Stimulated activated memory B cell treated with anti-CD40 and anti-IgM and Interleukin-4, amounts not matched to agents 10 μg/mL and 1 μg/mL and 100 μg/mL, for 72 hours (primary cell): ENCODE measurements around the gene CDK5RAP2.

ENCODE experiments used
- ATAC-seq: fragments of 150-1000 bp; cut with Tn5 transposase; 2 replicates; pipeline ENCODE4 v1.10.0; 2021
- H3K27ac Mint-ChIP-seq: one replicate; pipeline ENCODE4 v1.8.0; 2022; ENCODE audit warnings: mild to moderate bottlenecking, mixed read lengths
- H3K27me3 Mint-ChIP-seq: one replicate; pipeline ENCODE4 v1.8.0; 2022; ENCODE audit warnings: mixed read lengths
- H3K36me3 Mint-ChIP-seq: one replicate; pipeline ENCODE4 v1.8.0; 2022; ENCODE audit warnings: mixed read lengths
- H3K4me1 Mint-ChIP-seq: one replicate; pipeline ENCODE4 v1.8.0; 2022; ENCODE audit warnings: mixed read lengths
- H3K4me3 Mint-ChIP-seq: one replicate; pipeline ENCODE4 v1.8.0; 2022; ENCODE audit warnings: mild to moderate bottlenecking, moderate library complexity, mixed read lengths
- H3K9me3 Mint-ChIP-seq: one replicate; pipeline ENCODE4 v1.8.0; 2022; ENCODE audit warnings: mixed read lengths

CDK5RAP2 gene

DNA sequence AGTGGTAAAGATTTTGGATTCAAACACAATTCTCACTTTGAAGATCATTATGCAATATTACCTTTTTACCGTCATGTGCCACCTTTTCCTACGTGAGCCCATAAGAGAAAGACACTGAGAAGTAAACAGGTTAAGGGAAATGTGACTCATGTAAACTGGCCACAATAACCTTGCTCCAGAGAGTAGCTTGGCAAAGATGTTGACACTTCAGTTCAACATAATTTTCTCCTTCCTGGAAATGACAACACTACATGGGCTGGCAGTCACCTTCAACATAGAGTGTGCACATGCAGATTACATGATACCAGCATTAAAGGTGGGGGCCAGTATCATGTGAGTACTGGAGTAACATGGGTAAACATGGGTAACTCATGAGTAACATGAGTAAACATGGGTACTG is 141.9 kb downstream of the CDK5RAP2 start:
- H3K9me3 Mint-ChIP-seq = no peaks in the 10 kb centered on the region
- H3K27ac Mint-ChIP-seq = no peak overlapping the region
- H3K27me3 Mint-ChIP-seq = no peaks in the 10 kb centered on the region
- peaks cover 60% of the 10 kb centered on the region for H3K36me3 Mint-ChIP-seq
- peaks cover 8% of the 10 kb centered on the region for H3K4me1 Mint-ChIP-seq
- no peak for ATAC-seq
- H3K4me3 Mint-ChIP-seq = no peak overlapping the region

DNA sequence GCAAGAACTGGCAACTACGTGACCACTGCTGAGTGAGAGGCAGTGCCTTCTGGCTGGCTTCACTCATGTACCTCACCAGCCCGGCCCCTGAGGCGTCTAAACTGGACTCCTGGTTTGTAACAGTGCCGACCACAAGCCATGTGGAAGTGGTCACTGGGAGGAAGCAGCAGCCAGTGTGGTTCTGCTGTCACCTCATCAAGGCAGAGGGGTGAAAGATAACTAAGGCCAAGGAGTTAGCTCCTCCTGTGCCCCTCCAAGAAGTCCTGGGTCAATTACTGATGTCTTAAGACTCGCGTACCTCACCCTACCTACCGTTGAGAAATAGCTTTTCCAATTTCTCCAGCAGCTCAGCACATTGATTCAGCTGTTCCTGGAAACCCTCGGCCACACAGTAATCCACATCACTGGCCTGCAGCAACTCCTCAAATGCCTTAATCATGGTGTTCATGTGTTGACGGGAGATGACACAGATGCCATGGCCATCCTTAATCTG is 142.9 kb downstream of the CDK5RAP2 start:
- Mint-ChIP-seq H3K27me3 (no peaks in the 10 kb centered on the region), H3K27ac (no peak overlapping the region), H3K9me3 (no peaks in the 10 kb centered on the region), H3K4me3 (no peak overlapping the region), H3K4me1 (peaks cover 3% of the 10 kb centered on the region), H3K36me3 (peaks cover 49% of the 10 kb centered on the region)
- no peak for ATAC-seq

DNA sequence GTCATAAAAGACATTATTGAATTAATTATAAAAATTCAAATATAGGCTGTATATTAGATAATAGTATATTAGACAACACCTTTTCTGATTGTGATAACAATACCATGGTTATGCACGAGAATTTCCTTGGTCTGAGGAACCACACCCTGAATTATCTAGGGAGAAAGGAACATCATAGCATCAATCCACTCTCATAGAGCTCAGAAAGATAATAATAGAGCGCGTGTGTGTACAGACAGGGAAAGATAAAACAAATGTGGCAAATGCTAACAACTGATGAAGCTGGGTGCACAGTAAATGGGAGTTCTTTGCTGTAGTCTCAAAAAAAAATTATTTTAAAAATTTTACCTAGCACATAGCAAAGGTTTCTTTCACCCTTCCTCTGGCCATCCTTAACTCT is 143.5 kb downstream of the CDK5RAP2 start:
- Mint-ChIP-seq H3K36me3 (peaks cover 48% of the 10 kb centered on the region), H3K4me3 (no peak overlapping the region), H3K9me3 (no peaks in the 10 kb centered on the region), H3K4me1 (peaks cover 6% of the 10 kb centered on the region), H3K27me3 (no peaks in the 10 kb centered on the region), H3K27ac (no peak overlapping the region)
- ATAC-seq = no peak

- no peak for ATAC-seq
- Mint-ChIP-seq H3K4me1 (peaks cover 10% of the 10 kb centered on the region), H3K36me3 (peaks cover 42% of the 10 kb centered on the region), H3K27me3 (no peaks in the 10 kb centered on the region), H3K9me3 (no peaks in the 10 kb centered on the region), H3K27ac (no peak overlapping the region), H3K4me3 (no peak overlapping the region)
Measured at GRCh38 chr9:120435091-120435490, 144.9 kb downstream of the CDK5RAP2 start.

GRCh38 chr9:120434532-120434931 is 145.4 kb downstream of the CDK5RAP2 start:
- H3K27ac Mint-ChIP-seq = no peak overlapping the region
- peaks cover 40% of the 10 kb centered on the region for H3K36me3 Mint-ChIP-seq
- no peak overlapping the region for H3K4me3 Mint-ChIP-seq
- H3K27me3 Mint-ChIP-seq = no peaks in the 10 kb centered on the region
- peaks cover 10% of the 10 kb centered on the region for H3K4me1 Mint-ChIP-seq
- ATAC-seq = no peak
- no peaks in the 10 kb centered on the region for H3K9me3 Mint-ChIP-seq

DNA sequence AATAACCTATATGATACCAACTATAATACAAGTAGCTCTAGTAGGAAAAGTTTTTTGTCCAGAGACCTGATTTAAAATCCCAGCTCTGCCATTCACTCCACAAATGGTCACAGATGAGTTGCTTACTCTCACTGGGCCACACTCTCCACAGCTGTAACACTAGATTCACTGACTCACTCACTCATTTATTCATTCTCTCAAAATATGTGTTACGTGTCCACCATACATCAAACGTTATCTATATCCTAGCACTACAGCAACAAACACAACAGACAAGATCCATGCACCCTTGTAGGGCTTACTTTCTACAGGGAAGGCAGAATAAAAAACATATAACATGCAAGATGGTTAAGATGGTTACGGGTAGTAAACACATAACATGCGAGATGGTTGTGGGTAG is 146.3 kb downstream of the CDK5RAP2 start:
- ATAC-seq = no peak
- H3K4me1 Mint-ChIP-seq = peaks cover 10% of the 10 kb centered on the region
- H3K27ac Mint-ChIP-seq = no peak overlapping the region
- H3K36me3 Mint-ChIP-seq = peaks cover 34% of the 10 kb centered on the region
- H3K9me3 Mint-ChIP-seq = no peaks in the 10 kb centered on the region
- no peaks in the 10 kb centered on the region for H3K27me3 Mint-ChIP-seq
- no peak overlapping the region for H3K4me3 Mint-ChIP-seq

- Mint-ChIP-seq H3K27me3 (no peaks in the 10 kb centered on the region), H3K4me3 (no peak overlapping the region), H3K9me3 (no peaks in the 10 kb centered on the region), H3K27ac (no peak overlapping the region), H3K36me3 (peaks cover 36% of the 10 kb centered on the region), H3K4me1 (peaks cover 10% of the 10 kb centered on the region)
- no peak for ATAC-seq
Measured at GRCh38 chr9:120432600-120432999, 147.4 kb downstream of the CDK5RAP2 start.

GRCh38 chr9:120431268-120431667 is 148.7 kb downstream of the CDK5RAP2 start:
- ATAC-seq = no peak
- peak overlapping the region; percentile 52 for H3K27ac Mint-ChIP-seq
- H3K4me3 Mint-ChIP-seq = no peak overlapping the region
- no peaks in the 10 kb centered on the region for H3K9me3 Mint-ChIP-seq
- no peaks in the 10 kb centered on the region for H3K27me3 Mint-ChIP-seq
- peaks cover 35% of the 10 kb centered on the region for H3K36me3 Mint-ChIP-seq
- peaks cover 10% of the 10 kb centered on the region for H3K4me1 Mint-ChIP-seq

GRCh38 chr9:120424248-120424647 is 155.7 kb downstream of the CDK5RAP2 start:
- no peaks in the 10 kb centered on the region for H3K27me3 Mint-ChIP-seq
- no peak overlapping the region for H3K27ac Mint-ChIP-seq
- no peaks in the 10 kb centered on the region for H3K9me3 Mint-ChIP-seq
- H3K36me3 Mint-ChIP-seq = peaks cover 59% of the 10 kb centered on the region
- no peak overlapping the region for H3K4me3 Mint-ChIP-seq
- H3K4me1 Mint-ChIP-seq = peaks cover 10% of the 10 kb centered on the region
- no peak for ATAC-seq

- Mint-ChIP-seq H3K9me3 (no peaks in the 10 kb centered on the region), H3K4me1 (peaks cover 10% of the 10 kb centered on the region), H3K36me3 (peaks cover 63% of the 10 kb centered on the region), H3K27ac (no peak overlapping the region), H3K27me3 (no peaks in the 10 kb centered on the region), H3K4me3 (no peak overlapping the region)
- ATAC-seq = no peak
Measured at GRCh38 chr9:120423812-120424211, 156.2 kb downstream of the CDK5RAP2 start.

GRCh38 chr9:120421977-120422376 is 158.0 kb downstream of the CDK5RAP2 start:
- Mint-ChIP-seq H3K4me1 (peaks cover 15% of the 10 kb centered on the region), H3K27ac (no peak overlapping the region), H3K36me3 (peaks cover 74% of the 10 kb centered on the region), H3K27me3 (no peaks in the 10 kb centered on the region), H3K4me3 (no peak overlapping the region), H3K9me3 (no peaks in the 10 kb centered on the region)
- no peak for ATAC-seq

DNA sequence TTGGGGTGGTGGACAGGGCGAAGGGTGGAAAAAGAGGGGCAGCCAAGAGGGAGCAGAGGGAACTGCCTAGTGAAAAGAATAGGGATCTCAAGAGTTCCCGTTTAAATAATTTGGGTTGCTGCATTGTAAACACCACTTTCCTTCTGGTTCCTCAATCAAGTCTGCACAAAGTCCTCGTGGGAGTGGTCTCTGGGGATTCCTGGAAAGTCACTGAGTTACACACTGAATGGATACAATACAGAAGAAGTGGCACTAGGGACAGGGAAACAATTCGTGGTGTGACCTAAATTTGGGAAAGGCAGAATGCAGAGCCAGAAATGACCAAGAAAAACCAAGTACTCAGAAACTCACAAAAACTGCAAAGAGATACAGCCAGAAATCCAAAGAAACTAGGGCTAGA is 161.7 kb downstream of the CDK5RAP2 start:
- H3K4me3 Mint-ChIP-seq = no peak overlapping the region
- H3K4me1 Mint-ChIP-seq = peaks cover 7% of the 10 kb centered on the region
- ATAC-seq = no peak
- H3K9me3 Mint-ChIP-seq = no peaks in the 10 kb centered on the region
- H3K36me3 Mint-ChIP-seq = peaks cover 72% of the 10 kb centered on the region
- no peak overlapping the region for H3K27ac Mint-ChIP-seq
- no peaks in the 10 kb centered on the region for H3K27me3 Mint-ChIP-seq

GRCh38 chr9:120416781-120417427 is 163.1 kb downstream of the CDK5RAP2 start:
- Mint-ChIP-seq H3K4me1 (peaks cover 7% of the 10 kb centered on the region), H3K36me3 (peaks cover 74% of the 10 kb centered on the region), H3K27me3 (no peaks in the 10 kb centered on the region), H3K9me3 (no peaks in the 10 kb centered on the region), H3K27ac (no peak overlapping the region), H3K4me3 (no peak overlapping the region)
- ATAC-seq = no peak

GRCh38 chr9:120413121-120414048 is 166.6 kb downstream of the CDK5RAP2 start:
- Mint-ChIP-seq H3K9me3 (no peaks in the 10 kb centered on the region), H3K36me3 (peaks cover 63% of the 10 kb centered on the region), H3K4me1 (peaks cover 7% of the 10 kb centered on the region), H3K4me3 (no peak overlapping the region), H3K27ac (no peak overlapping the region), H3K27me3 (no peaks in the 10 kb centered on the region)
- no peak for ATAC-seq

DNA sequence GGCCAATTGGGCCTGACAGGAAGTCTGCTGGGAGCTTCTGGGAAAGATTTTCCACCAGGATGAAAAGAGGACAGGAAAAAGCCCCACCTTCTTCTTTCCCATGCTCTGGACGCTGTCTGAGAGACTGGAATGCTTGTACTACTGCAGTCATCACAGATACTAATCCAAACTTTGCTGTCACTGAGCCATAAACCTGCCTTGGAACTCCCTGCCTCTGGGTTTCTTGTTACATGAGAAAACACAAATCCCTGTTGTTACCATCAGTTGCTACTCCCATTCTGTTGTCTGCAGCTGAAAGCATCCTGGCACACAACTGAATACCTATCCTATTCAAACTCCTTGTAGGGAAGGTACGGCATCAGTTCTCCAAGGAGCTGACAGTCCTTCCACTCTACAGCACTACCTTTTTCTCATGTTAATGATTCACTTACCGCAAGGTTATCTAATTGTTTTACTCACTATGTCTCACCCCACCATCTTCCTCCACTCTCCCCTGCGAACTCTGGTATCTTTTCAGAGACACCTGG is 167.5 kb downstream of the CDK5RAP2 start:
- no peak for ATAC-seq
- Mint-ChIP-seq H3K36me3 (peaks cover 61% of the 10 kb centered on the region), H3K27me3 (no peaks in the 10 kb centered on the region), H3K4me1 (peaks cover 7% of the 10 kb centered on the region), H3K27ac (no peak overlapping the region), H3K4me3 (no peak overlapping the region), H3K9me3 (no peaks in the 10 kb centered on the region)
